T-cell (primary cell): Measurements from ENCODE around the gene ZFC3H1. TPM values are rescaled to one million over a fixed set of nuclear protein-coding genes. Genes with fewer than 3 reads are reported as not detected.
A peak's percentile ranks its signal among the peaks of the same experiment; 100 is the strongest.

Source experiments
- ATAC-seq, 4 experiments: fragments of 200-7000 bp in 3 of 4; fragments of 150-1000 bp in 1 of 4; cut with Tn5 transposase; replicated peaks in 1 of 4; 1 replicate in 3 of 4; 2 replicates in 1 of 4; pipeline ENCODE4 v1.10.0; 2021; ENCODE audit warnings: moderate library complexity in 3 of 4, mild to moderate bottlenecking in 2 of 4, moderate number of reproducible peaks in 1 of 4
- CTCF ChIA-PET, 2 donors: fragments of 300-600 bp; sonication (Branson Sonifier 250); formaldehyde crosslinking; loops; one replicate each; lab custom pipeline; 2022; ENCODE audit warnings: antibody characterized with exemption in 2 of 2; lab: Charles Lee
- POLR2A ChIA-PET, 2 donors: fragments of 300-600 bp; sonication (Branson Sonifier 250); formaldehyde crosslinking; loops; one replicate each; lab custom pipeline; 2022; ENCODE audit warnings: antibody characterized with exemption in 2 of 2; lab: Charles Lee
- DNase-seq, 35 experiments: peaks; one replicate each; pipeline versions ENCODE4 v3.0.0 to v3.0.0-alpha.2; 2013 to 2023
- H3K27ac ChIP-seq: one replicate; pipeline ENCODE4 v1.5.1; 2013; ENCODE audit warnings: low read length
- H3K27me3 ChIP-seq, 2 experiments: replicated peaks in 1 of 2; 1 replicate in 1 of 2; 2 replicates in 1 of 2; pipeline versions ENCODE4 v1.6.1 to v1.7.0; 2013; ENCODE audit warnings: low read length in 1 of 2, mixed read lengths in 1 of 2; ENCODE audit not compliant: control insufficient read depth in 2 of 2, insufficient read depth in 2 of 2; ENCODE audit errors: extremely low read depth in 1 of 2
- H3K36me3 ChIP-seq, 2 donors: 1 replicate in 1 of 2; 2 replicates in 1 of 2; pipeline versions ENCODE4 v1.6.1 to v1.7.0; 2013; ENCODE audit warnings: low read length in 1 of 2; ENCODE audit not compliant: control insufficient read depth in 2 of 2, insufficient read depth in 1 of 2; ENCODE audit errors: extremely low read depth in 1 of 2
- H3K4me1 ChIP-seq, 2 experiments: 1 replicate in 1 of 2; 2 replicates in 1 of 2; pipeline versions ENCODE4 v1.6.1 to v1.7.0; 2013; ENCODE audit warnings: low read length in 2 of 2, mixed read lengths in 1 of 2; ENCODE audit not compliant: insufficient read depth in 2 of 2, control insufficient read depth in 1 of 2; ENCODE audit errors: extremely low read depth in 1 of 2
- H3K4me3 ChIP-seq, 2 donors: 1 replicate in 1 of 2; 2 replicates in 1 of 2; pipeline versions ENCODE4 v1.5.1 to v1.7.0; 2013; ENCODE audit warnings: mild to moderate bottlenecking in 2 of 2, low read length in 1 of 2, moderate library complexity in 1 of 2; ENCODE audit not compliant: control insufficient read depth in 1 of 2; ENCODE audit errors: extremely low read depth in 1 of 2
- H3K9me3 ChIP-seq: 2 replicates; pipeline ENCODE4 v1.7.0; 2013
- H3K27ac Mint-ChIP-seq, 2 donors: one replicate each; pipeline ENCODE4 v1.8.0; 2020 to 2021; ENCODE audit warnings: mild to moderate bottlenecking in 2 of 2, mixed read lengths in 2 of 2
- H3K27me3 Mint-ChIP-seq, 2 donors: one replicate each; pipeline ENCODE4 v1.8.0; 2021 to 2022; ENCODE audit warnings: mixed read lengths in 2 of 2
- H3K36me3 Mint-ChIP-seq: one replicate; pipeline ENCODE4 v1.8.0; 2021; ENCODE audit warnings: mixed read lengths
- H3K4me1 Mint-ChIP-seq, 3 donors: one replicate each; pipeline ENCODE4 v1.8.0; 2020 to 2022; ENCODE audit warnings: mixed read lengths in 3 of 3, mild to moderate bottlenecking in 1 of 3
- H3K4me3 Mint-ChIP-seq, 3 donors: one replicate each; pipeline ENCODE4 v1.8.0; 2020 to 2022; ENCODE audit warnings: mild to moderate bottlenecking in 3 of 3, mixed read lengths in 3 of 3, moderate library complexity in 3 of 3
- H3K9me3 Mint-ChIP-seq, 3 donors: one replicate each; pipeline ENCODE4 v1.8.0; 2020 to 2022; ENCODE audit warnings: mixed read lengths in 3 of 3
- WGBS: methylation state at CpG from one replicate; pipeline ENCODE4 v1.1.5; 2013; ENCODE audit warnings: missing lambda C conversion rate; ENCODE audit not compliant: insufficient coverage; 5-methylcytosine and 5-hydroxymethylcytosine counted together
- total RNA-seq, 35 experiments: library from RNA in 6 of 35; stranded (reverse) in 6 of 35; fragments of 120-200 nt in 1 of 35; gene quantifications; one replicate each; pipeline versions ENCODE4 v1.2.1 to v1.2.4 and lab custom pipeline; 2013 to 2026

The ZFC3H1 gene, protein sequence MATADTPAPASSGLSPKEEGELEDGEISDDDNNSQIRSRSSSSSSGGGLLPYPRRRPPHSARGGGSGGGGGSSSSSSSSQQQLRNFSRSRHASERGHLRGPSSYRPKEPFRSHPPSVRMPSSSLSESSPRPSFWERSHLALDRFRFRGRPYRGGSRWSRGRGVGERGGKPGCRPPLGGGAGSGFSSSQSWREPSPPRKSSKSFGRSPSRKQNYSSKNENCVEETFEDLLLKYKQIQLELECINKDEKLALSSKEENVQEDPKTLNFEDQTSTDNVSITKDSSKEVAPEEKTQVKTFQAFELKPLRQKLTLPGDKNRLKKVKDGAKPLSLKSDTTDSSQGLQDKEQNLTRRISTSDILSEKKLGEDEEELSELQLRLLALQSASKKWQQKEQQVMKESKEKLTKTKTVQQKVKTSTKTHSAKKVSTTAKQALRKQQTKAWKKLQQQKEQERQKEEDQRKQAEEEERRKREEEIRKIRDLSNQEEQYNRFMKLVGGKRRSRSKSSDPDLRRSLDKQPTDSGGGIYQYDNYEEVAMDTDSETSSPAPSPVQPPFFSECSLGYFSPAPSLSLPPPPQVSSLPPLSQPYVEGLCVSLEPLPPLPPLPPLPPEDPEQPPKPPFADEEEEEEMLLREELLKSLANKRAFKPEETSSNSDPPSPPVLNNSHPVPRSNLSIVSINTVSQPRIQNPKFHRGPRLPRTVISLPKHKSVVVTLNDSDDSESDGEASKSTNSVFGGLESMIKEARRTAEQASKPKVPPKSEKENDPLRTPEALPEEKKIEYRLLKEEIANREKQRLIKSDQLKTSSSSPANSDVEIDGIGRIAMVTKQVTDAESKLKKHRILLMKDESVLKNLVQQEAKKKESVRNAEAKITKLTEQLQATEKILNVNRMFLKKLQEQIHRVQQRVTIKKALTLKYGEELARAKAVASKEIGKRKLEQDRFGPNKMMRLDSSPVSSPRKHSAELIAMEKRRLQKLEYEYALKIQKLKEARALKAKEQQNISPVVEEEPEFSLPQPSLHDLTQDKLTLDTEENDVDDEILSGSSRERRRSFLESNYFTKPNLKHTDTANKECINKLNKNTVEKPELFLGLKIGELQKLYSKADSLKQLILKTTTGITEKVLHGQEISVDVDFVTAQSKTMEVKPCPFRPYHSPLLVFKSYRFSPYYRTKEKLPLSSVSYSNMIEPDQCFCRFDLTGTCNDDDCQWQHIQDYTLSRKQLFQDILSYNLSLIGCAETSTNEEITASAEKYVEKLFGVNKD (N-terminal part only)
- total RNA-seq, result 100 to 1,000 TPM in 3 of 5 donors, 10 to 100 TPM in 2; 85.5 to 146 (median 106) TPM
- total RNA-seq (2013), result 88.1 TPM
- 55.9 to 232 (median 147) reads per million in 29 experiments for total RNA-seq (lab: John Stamatoyannopoulos, UW)

DNA sequence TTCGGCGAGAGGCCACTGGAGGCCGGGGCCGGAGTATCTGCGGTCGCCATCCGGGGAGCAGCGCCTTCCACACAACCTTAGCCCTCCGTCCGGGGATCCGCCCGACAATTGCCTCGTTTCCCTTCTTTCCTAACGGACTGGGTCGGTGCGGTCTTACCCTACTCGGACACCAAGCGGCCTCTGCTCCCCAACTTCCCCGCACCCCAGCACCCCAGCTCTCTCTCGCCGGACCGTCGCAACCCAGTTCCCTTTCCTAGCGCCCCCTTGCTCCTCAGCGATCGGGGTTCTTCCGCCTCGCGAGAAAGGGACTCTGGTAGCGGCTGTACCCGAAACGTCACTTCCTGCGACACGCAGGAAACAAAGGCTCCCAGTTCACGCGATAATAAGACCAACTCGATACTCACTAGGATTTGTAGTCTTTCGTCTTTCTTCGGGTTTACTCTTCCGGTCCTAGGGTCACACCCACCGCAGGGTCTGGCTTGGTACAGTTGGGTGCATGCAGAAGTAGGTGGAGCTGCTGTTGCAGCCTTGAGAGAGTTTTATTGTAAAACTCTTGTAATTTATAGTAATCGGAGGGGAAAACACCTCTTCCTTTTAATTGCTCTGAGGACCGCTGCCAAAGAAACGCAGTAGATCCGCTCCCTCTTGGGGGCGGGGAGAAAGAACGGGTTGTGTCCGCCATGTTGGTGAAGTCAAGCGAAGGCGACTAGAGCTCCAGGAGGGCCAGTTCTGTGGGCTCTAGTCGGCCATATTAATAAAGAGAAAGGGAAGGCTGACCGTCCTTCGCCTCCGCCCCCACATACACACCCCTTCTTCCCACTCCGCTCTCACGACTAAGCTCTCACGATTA is at the start of gene ZFC3H1, which contains the start of gene THAP2:
TSS of gene ZFC3H1 (minus strand) at position 288 of the 850 bp plus-strand sequence. CDS start at position 50, 238 bp downstream.
TSS of gene THAP2 (plus strand) at position 741 of the 850 bp plus-strand sequence. CDS start 209 bp downstream, outside the sequence.
- Mint-ChIP-seq H3K4me3 (peak within 1 kb of the TSS; percentile 93 to 100 (median 98)), H3K36me3 (peaks cover 26% of the 10 kb centered on the region), H3K9me3 (peaks cover 0 to 4% (median 0%) of the 10 kb centered on the region in 3 donors), H3K4me1 (peaks cover 55 to 64% (median 59%) of the 10 kb centered on the region in 3 donors), H3K27me3 (no peaks in the 10 kb centered on the region), H3K27ac (peak within 1 kb of the TSS; percentile 93 to 99)
- peak within 1 kb of the TSS; percentile 82 to 99 for H3K4me3 ChIP-seq
- DNase-seq (peak; percentile 79 to 98 (median 91)), ATAC-seq (peak; percentile 85 to 89 (median 88))
- H3K27ac ChIP-seq, result peak within 1 kb of the TSS; percentile 98
- ChIA-PET POLR2A (interaction anchor here (0.5 to 3.2 kb wide), 17 partner anchors 10 to 213 kb away, joined by 3 to 57 read pairs (median 4); partner anchors contain the start of genes RAB21 (in 2 of the 2), TMEM19 (in 2 of the 2) and TBC1D15 (in 1 of the 2)), CTCF (interaction anchor here (0.7 to 3.5 kb wide), 13 partner anchors 19 to 183 kb away, joined by 3 to 46 read pairs (median 4); partner anchors contain the start of genes TMEM19 (in 2 of the 2) and RAB21 (in 1 of the 2))
- WGBS, result under 1% methylated on average over 40 of the region's 57 CpGs
- H3K27me3 ChIP-seq, result no peaks in the 10 kb centered on the region
- H3K9me3 ChIP-seq, result no peaks in the 10 kb centered on the region
- peaks cover 0 to 15% of the 10 kb centered on the region in 2 donors for H3K36me3 ChIP-seq
- H3K4me1 ChIP-seq, result peaks cover 12 to 23% of the 10 kb centered on the region in 2 experiments

DNA sequence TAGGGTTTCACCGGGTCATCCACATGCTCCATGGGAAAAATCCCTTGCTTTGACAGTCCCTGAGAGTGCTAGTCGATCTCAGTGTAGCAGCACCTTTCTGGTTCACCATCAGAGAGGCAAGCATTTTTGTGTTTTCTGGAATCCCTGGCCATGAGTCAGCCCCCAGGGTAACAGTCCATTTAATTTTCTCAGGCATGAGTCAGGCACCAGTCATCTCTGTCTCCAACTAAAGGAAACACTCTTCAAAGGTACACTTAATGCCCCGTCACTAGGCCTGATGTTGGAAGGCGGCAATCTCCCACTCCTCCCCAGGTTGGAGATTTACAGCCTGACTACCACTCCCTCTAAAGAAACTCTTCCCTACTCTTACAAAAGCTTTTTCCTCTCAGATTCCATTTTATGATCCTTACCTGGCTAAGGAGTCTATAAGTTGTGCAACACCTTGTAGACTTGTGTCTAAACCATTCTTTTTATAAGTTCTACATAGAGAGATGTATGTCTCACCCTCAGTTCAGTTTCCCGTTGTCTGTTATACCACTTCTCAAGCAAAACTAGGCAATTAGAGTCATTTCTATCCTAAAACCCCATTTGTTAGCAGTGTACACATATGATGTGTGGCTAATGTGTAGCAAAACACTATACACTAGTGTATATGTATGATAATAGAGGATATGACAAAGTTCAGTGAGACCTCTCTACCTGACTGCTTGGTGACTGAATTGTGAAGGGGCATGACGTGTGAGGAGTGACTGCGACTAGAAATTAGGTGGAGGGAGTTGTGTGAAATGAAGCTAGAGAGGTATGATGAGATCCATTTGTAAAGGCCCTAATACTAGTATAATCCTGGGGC is 46.9 kb upstream of the ZFC3H1 start:
- Mint-ChIP-seq H3K27me3 (peaks cover 0 to 2% of the 10 kb centered on the region in 2 donors), H3K4me1 (peaks cover 5 to 12% (median 7%) of the 10 kb centered on the region in 3 donors), H3K27ac (no peak overlapping the region), H3K36me3 (peaks cover 26% of the 10 kb centered on the region), H3K9me3 (peaks cover 18 to 33% (median 25%) of the 10 kb centered on the region in 3 donors), H3K4me3 (no peak overlapping the region)
- ChIA-PET POLR2A (no interaction called here), CTCF (no interaction called here)
- Histone ChIP-seq H3K27me3 (peaks cover 0 to 4% of the 10 kb centered on the region in 2 experiments), H3K4me3 (no peak overlapping the region), H3K4me1 (peaks cover 0 to 3% of the 10 kb centered on the region in 2 experiments), H3K9me3 (peaks cover 4% of the 10 kb centered on the region), H3K36me3 (peaks cover 0 to 2% of the 10 kb centered on the region in 2 donors), H3K27ac (no peak overlapping the region)
- DNase-seq (no peak), ATAC-seq (no peak)
- 89% methylated on average over 4 of the region's 7 CpGs for WGBS

DNA sequence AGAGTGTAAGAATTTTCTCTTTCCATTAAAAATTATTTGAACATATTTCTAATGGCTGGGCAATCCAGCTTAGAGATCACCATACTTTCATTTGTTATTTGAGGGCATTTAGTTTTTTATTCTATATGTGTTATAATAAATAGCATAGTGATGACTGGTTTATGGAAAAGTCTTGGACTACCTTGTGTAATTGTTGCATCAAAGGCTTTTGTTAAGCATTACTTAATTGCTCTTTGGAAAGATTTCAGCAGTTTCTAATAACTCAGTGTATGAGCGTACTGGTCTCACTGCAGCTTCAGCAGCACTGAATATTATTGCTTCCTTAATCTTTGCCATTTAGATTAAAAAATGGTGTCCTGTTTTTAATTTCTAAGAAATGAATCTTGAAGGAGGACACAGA is 45.0 kb upstream of the ZFC3H1 start:
- peaks cover 5 to 12% (median 7%) of the 10 kb centered on the region in 3 donors for H3K4me1 Mint-ChIP-seq
- H3K27me3 ChIP-seq, result no peaks in the 10 kb centered on the region
- POLR2A ChIA-PET, result no interaction called here

DNA sequence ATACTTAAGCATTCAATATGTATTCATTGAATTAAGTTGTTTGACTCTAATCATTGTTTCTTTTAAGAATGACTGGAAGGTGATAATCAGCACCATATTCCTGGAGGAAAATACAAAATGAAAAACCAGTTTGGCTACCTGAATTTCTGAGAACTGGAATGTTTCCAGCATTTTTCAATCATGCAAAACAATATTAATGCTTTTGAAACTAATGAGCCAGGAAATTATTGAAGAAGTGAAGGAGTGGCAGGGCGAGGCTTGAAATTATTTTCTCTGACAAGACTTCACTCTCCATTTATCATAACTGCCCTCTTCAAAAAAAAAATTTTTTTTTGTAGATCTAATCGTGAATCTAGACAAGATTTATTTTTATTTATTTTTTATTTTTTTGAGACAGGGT is 41.3 kb upstream of the ZFC3H1 start:
- H3K27ac ChIP-seq, result no peak overlapping the region
- CTCF ChIA-PET, result interaction anchor here in 1 of 2 donors (0.6 kb wide), 1 partner anchor 68 kb away, joined by 3 read pairs; no protein-coding TSS in a partner anchor
- no peaks in the 10 kb centered on the region for H3K27me3 ChIP-seq
- POLR2A ChIA-PET, result no interaction called here
- no CpG with 5 or more reads among the region's 2 CpGs for WGBS
- H3K36me3 ChIP-seq, result peaks cover 11 to 15% of the 10 kb centered on the region in 2 donors
- no peak for DNase-seq
- H3K27me3 Mint-ChIP-seq, result no peaks in the 10 kb centered on the region
- H3K4me3 Mint-ChIP-seq, result no peak overlapping the region
- ATAC-seq, result no peak
- no peaks in the 10 kb centered on the region for H3K9me3 Mint-ChIP-seq
- no peaks in the 10 kb centered on the region for H3K9me3 ChIP-seq
- peaks cover 5 to 12% (median 7%) of the 10 kb centered on the region in 3 donors for H3K4me1 Mint-ChIP-seq
- peaks cover 51% of the 10 kb centered on the region for H3K36me3 Mint-ChIP-seq
- peaks cover 0 to 3% of the 10 kb centered on the region in 2 experiments for H3K4me1 ChIP-seq
- H3K27ac Mint-ChIP-seq, result no peak overlapping the region
- H3K4me3 ChIP-seq, result no peak overlapping the region

More for the DNA sequence above, 45.0 kb upstream of the ZFC3H1 start:
- Histone ChIP-seq H3K36me3 (peaks cover 0 to 6% of the 10 kb centered on the region in 2 donors), H3K27ac (no peak overlapping the region), H3K4me3 (no peak overlapping the region), H3K9me3 (peaks cover 2% of the 10 kb centered on the region), H3K4me1 (peaks cover 0 to 3% of the 10 kb centered on the region in 2 experiments)
- ATAC-seq (no peak), DNase-seq (no peak)
- no peak overlapping the region for H3K4me3 Mint-ChIP-seq
- peaks cover 17 to 25% (median 20%) of the 10 kb centered on the region in 3 donors for H3K9me3 Mint-ChIP-seq
- no peak overlapping the region for H3K27ac Mint-ChIP-seq
- 100% methylated on average over 1 of the region's 1 CpG for WGBS
- H3K27me3 Mint-ChIP-seq, result peaks cover 0 to 2% of the 10 kb centered on the region in 2 donors
- peaks cover 36% of the 10 kb centered on the region for H3K36me3 Mint-ChIP-seq
- CTCF ChIA-PET, result interaction anchor here in 1 of 2 donors (0.6 kb wide), 1 partner anchor 223 kb away, joined by 3 read pairs; no protein-coding TSS in a partner anchor
